K562 (cell line): ENCODE results near the gene FAAH. TPM values are rescaled to one million over a fixed set of nuclear protein-coding genes. Genes with fewer than 3 reads are reported as not detected.

Experiments
- CEBPB ChIP-seq: fragments of 450-650 bp; IDR thresholded peaks from 2 replicates; pipeline ENCODE4 v1.6.1; 2016; ENCODE audit warnings: missing genetic modification characterization, missing compliant biosample characterization
- CTBP1 ChIP-seq: fragments of 450-650 bp; IDR thresholded peaks from 2 replicates; pipeline ENCODE4 v1.6.1; 2016; ENCODE audit warnings: borderline replicate concordance
- FOXO4 ChIP-seq: fragments of 450-650 bp; formaldehyde crosslinking; IDR thresholded peaks from 2 replicates; pipeline ENCODE4 v1.4.0; 2020; ENCODE audit warnings: mild to moderate bottlenecking, moderate library complexity
- GTF2F1 ChIP-seq: IDR thresholded peaks from 2 replicates; pipeline ENCODE4 v1.6.1; 2011; ENCODE audit warnings: low read depth, low read length, improper control_type of control experiment
- HDAC2 ChIP-seq: fragments of 450-650 bp; IDR thresholded peaks from 2 replicates; pipeline ENCODE4 v1.6.1; 2016; ENCODE audit warnings: mild to moderate bottlenecking
- ILK ChIP-seq: fragments of 450-650 bp; IDR thresholded peaks from 2 replicates; pipeline ENCODE4 v1.6.1; 2016; ENCODE audit warnings: missing genetic modification characterization, low read depth, mild to moderate bottlenecking, missing compliant biosample characterization, moderate library complexity, borderline replicate concordance
- KAT7 ChIP-seq: sonication (generic); formaldehyde crosslinking; IDR thresholded peaks from 2 replicates; pipeline ENCODE4 v1.8.0; 2022; ENCODE audit warnings: missing genetic modification reagents, mild to moderate bottlenecking, borderline replicate concordance
- KLF13 ChIP-seq: fragments of 450-650 bp; IDR thresholded peaks from 2 replicates; pipeline ENCODE4 v1.6.1; 2016; ENCODE audit warnings: missing genetic modification characterization, low read depth, mild to moderate bottlenecking, missing compliant biosample characterization, moderate library complexity, borderline replicate concordance
- MGA ChIP-seq: fragments of 450-650 bp; IDR thresholded peaks from 2 replicates; pipeline ENCODE4 v1.6.1; 2016; ENCODE audit warnings: mild to moderate bottlenecking, moderate library complexity
- NCOA6 ChIP-seq: fragments of 450-650 bp; IDR thresholded peaks from 2 replicates; pipeline ENCODE4 v1.6.1; 2017; ENCODE audit warnings: mild to moderate bottlenecking
- STAG1 ChIP-seq: sonication (generic); formaldehyde crosslinking; IDR thresholded peaks from 2 replicates; pipeline ENCODE4 v1.5.0; 2020; ENCODE audit warnings: missing genetic modification reagents, borderline replicate concordance
- TFAP4 ChIP-seq: sonication (generic); formaldehyde crosslinking; IDR thresholded peaks from 2 replicates; pipeline ENCODE4 v1.8.0; 2022; ENCODE audit warnings: missing genetic modification reagents, mild to moderate bottlenecking, moderate library complexity, borderline replicate concordance
- ZEB2 ChIP-seq: fragments of 450-650 bp; IDR thresholded peaks from 2 replicates; pipeline ENCODE4 v1.6.1; 2016
- ZNF3 ChIP-seq: fragments of 250-450 bp; sonication (Bioruptor Pico); IDR thresholded peaks from 2 replicates; pipeline ENCODE4 v1.5.0; 2021; ENCODE audit warnings: mild to moderate bottlenecking, moderate library complexity
- ZNF311 ChIP-seq: fragments of 250-450 bp; sonication (Bioruptor Pico); IDR thresholded peaks from 2 replicates; pipeline ENCODE4 v1.4.0; 2020; ENCODE audit warnings: mild to moderate bottlenecking, moderate library complexity
- polyA plus RNA-seq, 8 experiments: library from polyadenylated mRNA; depleted of rRNA in 4 of 8; stranded (reverse) in 5 of 8; unstranded in 3 of 8; fragments of >200 nt; fragmentation: Nextera tagmentation in 2 of 8; fragmentation: Illumina TruSeq in 1 of 8; extraction: Ambion mirVana in 2 of 8; extraction: Trizol in 1 of 8; gene quantifications; 2 replicates each; pipeline versions ENCODE4 v1.2.1 to v1.2.3, GENCODE V29; 2011 to 2014; ENCODE audit warnings: inconsistent platforms in 1 of 8, missing spikeins in 1 of 8
- total RNA-seq, 7 experiments: library from RNA; depleted of rRNA in 6 of 7; stranded (reverse); fragments of >200 nt in 6 of 7; fragmentation: Illumina TruSeq in 2 of 7; extraction: Trizol in 2 of 7; gene quantifications; 2 replicates each; pipeline versions ENCODE4 v1.2.1 to v1.2.3, GENCODE V29; 2011 to 2021; ENCODE audit warnings: low replicate concordance in 1 of 7

FAAH gene
- total and polyA plus RNA-seq, 9 of the 15 experiments (the other 6 are each of a cell fraction or from before 2014, with no cell fraction given), result 0.06 to 1.1 (median 0.32) TPM

DNA sequence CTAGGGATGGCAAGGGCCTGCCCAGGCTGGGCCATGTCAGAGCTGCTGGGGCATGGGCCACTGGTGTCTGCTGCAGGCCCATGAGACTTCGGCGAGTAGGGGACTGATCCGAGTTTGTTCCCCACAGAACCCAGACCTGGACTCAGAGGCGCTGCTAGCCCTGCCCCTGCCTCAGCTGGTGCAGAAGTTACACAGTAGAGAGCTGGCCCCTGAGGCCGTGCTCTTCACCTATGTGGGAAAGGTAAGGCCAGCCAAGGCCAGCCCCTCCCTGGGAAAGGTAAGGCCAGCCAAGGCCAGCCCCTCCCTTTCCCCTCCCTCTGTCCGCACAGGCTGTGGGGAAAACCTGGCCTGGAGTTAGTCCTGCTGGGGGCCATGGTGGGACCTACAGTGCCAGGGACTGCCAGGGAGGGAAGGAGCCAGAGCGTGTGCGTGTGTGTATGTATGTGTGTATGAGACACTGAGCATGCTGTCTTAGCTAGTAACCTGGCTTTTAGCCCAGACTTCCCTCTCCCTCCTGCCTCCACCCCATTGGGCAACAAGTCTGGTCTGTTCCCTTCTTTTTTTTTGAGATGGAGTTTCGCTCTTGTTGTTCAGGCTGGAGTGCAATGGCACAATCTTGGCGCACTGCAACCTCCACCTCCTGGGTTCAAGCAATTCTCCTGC is 8.0 kb downstream of the FAAH start (continued):
- TF ChIP-seq MGA (no peak), ZNF311 (CRISPR knock-in tag) (no peak), CTBP1 (peak; percentile 67; the same call in 1 of the 2 replicates), NCOA6 (no peak), ZEB2 (peak; percentile 53; the same call in 1 of the 2 replicates), TFAP4 (CRISPR knock-in tag) (peak; percentile 69; the same call in 1 of the 2 replicates), CEBPB (peak; percentile 83), FOXO4 (no peak), HDAC2 (peak; percentile 43; the same call in 1 of the 2 replicates), STAG1 (CRISPR knock-in tag) (no peak), ZNF3 (CRISPR knock-in tag) (no peak), GTF2F1 (no peak), ILK (tag) (no peak), KAT7 (peak; percentile 44; the same call in 1 of the 2 replicates), KLF13 (tag) (no peak)
